ENCODE results near the gene NARF. TPM values are rescaled to one million over a fixed set of nuclear protein-coding genes. Genes with fewer than 3 reads are reported as not detected.

The NARF gene
- total RNA-seq, 1 donor from 2014 or later = 62.6 TPM

GRCh38 chr17:82470065-82470464 lies 11.5 kb downstream of the NARF start:
- Histone ChIP-seq H3K4me3 (no peak overlapping the region), H3K9me3 (no peaks in the 10 kb centered on the region), H3K27ac (no peak overlapping the region), H3K27me3 (no peaks in the 10 kb centered on the region), H3K4me1 (no peaks in the 10 kb centered on the region), H3K36me3 (peaks cover 0 to 59% of the 10 kb centered on the region in 2 donors)
- intact Hi-C loops (cut with DNase I) = no loop called here
- no peak for DNase-seq (ENCODE audit: extremely low spot score in 2 of 2)
- no peak for TF ChIP-seq POLR2A (IDR thresholded peaks at IDR 0.05)
- TF ChIP-seq POLR2AphosphoS5 (IDR thresholded peaks at IDR 0.05; ENCODE audit: insufficient read depth in 1 of 2, low read depth in 1 of 2) = no peak
- no peak for TF ChIP-seq CTCF (IDR thresholded peaks at IDR 0.05)

GRCh38 chr17:82474223-82475010 lies 15.9 kb downstream of the NARF start:
- no peak for DNase-seq (ENCODE audit: extremely low spot score in 2 of 2)
- intact Hi-C loops (cut with DNase I) = no loop called here
- Histone ChIP-seq H3K9me3 (no peaks in the 10 kb centered on the region), H3K4me1 (no peaks in the 10 kb centered on the region), H3K4me3 (no peak overlapping the region), H3K27ac (no peak overlapping the region), H3K27me3 (no peaks in the 10 kb centered on the region), H3K36me3 (peaks cover 0 to 47% of the 10 kb centered on the region in 2 donors)
- TF ChIP-seq POLR2A (IDR thresholded peaks at IDR 0.05) (no peak), CTCF (IDR thresholded peaks at IDR 0.05) (no peak), POLR2AphosphoS5 (IDR thresholded peaks at IDR 0.05; ENCODE audit: insufficient read depth in 1 of 2, low read depth in 1 of 2) (no peak)

DNA sequence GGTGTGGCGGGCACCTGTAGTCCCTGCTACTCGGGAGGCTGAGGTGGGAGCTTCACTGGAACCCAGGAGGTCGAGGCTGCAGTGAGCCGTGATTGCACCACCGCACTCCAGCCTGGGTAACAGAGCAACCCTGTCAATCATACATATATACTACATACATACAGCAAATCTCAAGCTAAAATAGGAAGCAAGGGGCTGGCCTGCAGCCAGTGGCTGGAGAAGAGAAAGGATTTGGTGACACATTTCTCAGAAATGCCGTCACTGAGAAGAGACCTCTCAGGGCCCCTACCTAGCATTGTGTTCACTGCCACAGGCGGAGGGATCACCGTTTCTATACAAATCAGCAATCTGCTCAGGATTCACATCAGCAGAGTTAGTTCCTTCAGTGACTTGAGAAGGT lies 16.9 kb downstream of the NARF start:
- peaks cover 0 to 47% of the 10 kb centered on the region in 2 donors for H3K36me3 ChIP-seq
- no peak for TF ChIP-seq CTCF (IDR thresholded peaks at IDR 0.05)
- TF ChIP-seq POLR2AphosphoS5 (IDR thresholded peaks at IDR 0.05; ENCODE audit: insufficient read depth in 1 of 2, low read depth in 1 of 2) = no peak
- no peak for TF ChIP-seq POLR2A (IDR thresholded peaks at IDR 0.05)

DNA sequence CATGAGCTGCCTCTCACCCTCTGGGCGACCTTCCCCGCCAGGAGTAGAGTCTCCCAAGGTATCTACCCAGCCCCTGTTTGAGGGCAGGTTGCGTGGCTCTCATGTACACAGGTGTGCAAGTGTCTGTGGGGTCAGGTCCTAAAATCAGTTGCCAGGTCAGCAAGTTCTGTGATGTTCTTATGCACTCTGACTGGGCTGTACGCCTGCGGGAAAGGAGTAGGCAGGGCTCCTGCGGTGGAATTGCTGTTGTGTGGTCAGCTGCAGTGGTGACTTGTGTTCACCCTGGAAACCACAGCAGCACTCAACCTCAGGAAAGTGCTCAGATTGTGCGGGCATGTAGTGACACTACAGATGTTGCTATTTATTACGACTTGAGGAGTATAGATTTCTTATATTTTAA lies 19.4 kb downstream of the NARF start:
- Histone ChIP-seq H3K27ac (no peak overlapping the region), H3K4me1 (no peaks in the 10 kb centered on the region), H3K4me3 (no peak overlapping the region), H3K27me3 (no peaks in the 10 kb centered on the region), H3K36me3 (peaks cover 0 to 58% of the 10 kb centered on the region in 2 donors), H3K9me3 (no peaks in the 10 kb centered on the region)
- DNase-seq (ENCODE audit: extremely low spot score in 2 of 2) = no peak
- intact Hi-C loops (cut with DNase I) = no loop called here
- no peak for TF ChIP-seq CTCF (IDR thresholded peaks at IDR 0.05)
- no peak for TF ChIP-seq POLR2AphosphoS5 (IDR thresholded peaks at IDR 0.05; ENCODE audit: insufficient read depth in 1 of 2, low read depth in 1 of 2)
- TF ChIP-seq POLR2A (IDR thresholded peaks at IDR 0.05) = no peak

More for the DNA sequence above, 16.9 kb downstream of the NARF start:
- Histone ChIP-seq H3K4me1 (no peaks in the 10 kb centered on the region), H3K27ac (no peak overlapping the region), H3K9me3 (no peaks in the 10 kb centered on the region), H3K4me3 (no peak overlapping the region), H3K27me3 (no peaks in the 10 kb centered on the region)
- intact Hi-C loops (cut with DNase I) = no loop called here
- no peak for DNase-seq (ENCODE audit: extremely low spot score in 2 of 2)

- peaks cover 0 to 66% of the 10 kb centered on the region in 2 donors for H3K36me3 ChIP-seq
These were observed 21.1 kb downstream of the NARF start for GRCh38 chr17:82479602-82480001.

More at GRCh38 chr17:82479602-82480001, 21.1 kb downstream of the NARF start:
- Histone ChIP-seq H3K9me3 (no peaks in the 10 kb centered on the region), H3K27me3 (no peaks in the 10 kb centered on the region), H3K4me1 (no peaks in the 10 kb centered on the region), H3K27ac (no peak overlapping the region), H3K4me3 (no peak overlapping the region)
- intact Hi-C loops (cut with DNase I) = no loop called here
- TF ChIP-seq POLR2AphosphoS5 (IDR thresholded peaks at IDR 0.05; ENCODE audit: insufficient read depth in 1 of 2, low read depth in 1 of 2) (no peak), CTCF (IDR thresholded peaks at IDR 0.05) (no peak)
- no peak for DNase-seq (ENCODE audit: extremely low spot score in 2 of 2)
